Sigmoid colon (tissue), 7 donors: ENCODE data around the gene TSPO. TPM values are rescaled to one million over a fixed set of nuclear protein-coding genes. Genes with fewer than 3 reads are reported as not detected.

ENCODE experiments used
- DNase-seq: peaks from one replicate; pipeline ENCODE4 v3.0.0-alpha.2; 2019
- H3K27ac ChIP-seq, 4 donors: fragments of 200-600 bp; sonication (generic); one replicate each; pipeline ENCODE4 v1.5.1; 2016 to 2019; ENCODE audit warnings: mild to moderate bottlenecking in 1 of 4
- H3K27me3 ChIP-seq, 3 donors: fragments of 200-600 bp; sonication (generic); one replicate each; pipeline ENCODE4 v1.5.1; 2019; ENCODE audit warnings: mild to moderate bottlenecking in 1 of 3
- H3K36me3 ChIP-seq, 4 donors: fragments of 200-600 bp; sonication (generic); one replicate each; pipeline ENCODE4 v1.5.1; 2016 to 2019
- H3K4me1 ChIP-seq, 4 donors: fragments of 200-600 bp; sonication (generic); one replicate each; pipeline ENCODE4 v1.5.1; 2017 to 2019
- H3K4me3 ChIP-seq, 4 donors: fragments of 200-600 bp; sonication (generic); one replicate each; pipeline ENCODE4 v1.5.1; 2017 to 2019; ENCODE audit warnings: mild to moderate bottlenecking in 2 of 4, moderate library complexity in 1 of 4
- H3K9me3 ChIP-seq, 4 donors: fragments of 200-600 bp in 3 of 4; sonication (generic) in 3 of 4; one replicate each; pipeline versions ENCODE4 v1.5.1 to v1.6.1; 2013 to 2019
- CTCF ChIP-seq, 4 experiments: fragments of 450-650 bp in 3 of 4; fragments of 200-600 bp in 1 of 4; IDR thresholded peaks; one replicate each; pipeline ENCODE4 v1.5.1; 2016 to 2019; ENCODE audit warnings: antibody characterized with exemption in 4 of 4, mild to moderate bottlenecking in 3 of 4, moderate library complexity in 2 of 4
- EP300 ChIP-seq, 4 donors: sonication (generic); formaldehyde crosslinking; IDR thresholded peaks; one replicate each; pipeline ENCODE4 v1.6.1; 2017; ENCODE audit warnings: antibody characterized with exemption in 4 of 4
- POLR2A ChIP-seq, 2 donors: fragments of 450-650 bp; IDR thresholded peaks; one replicate each; pipeline ENCODE4 v1.6.1; 2016; ENCODE audit warnings: antibody characterized with exemption in 2 of 2, mild to moderate bottlenecking in 2 of 2, moderate library complexity in 2 of 2
- POLR2AphosphoS5 ChIP-seq, 4 donors: sonication (generic); formaldehyde crosslinking; IDR thresholded peaks; one replicate each; pipeline ENCODE4 v1.6.1; 2017; ENCODE audit warnings: antibody characterized with exemption in 4 of 4
- WGBS, 2 donors: extraction: QIAGEN DNeasy Blood & Tissue Kit; methylation state at CpG; one replicate each; pipeline ENCODE4 v1.1.7; 2013; 5-methylcytosine and 5-hydroxymethylcytosine counted together
- intact Hi-C: fragments of 100-400 bp; cut with DNase I; formaldehyde crosslinking; loops from one replicate; pipeline ENCODE4 v1.15.1; 2023
- polyA plus RNA-seq, 3 donors: library from polyadenylated mRNA; stranded (reverse); fragments of 200-250 nt; gene quantifications; one replicate each; pipeline ENCODE4 v1.2.3, GENCODE V29; 2013
- total RNA-seq, 4 donors: library from RNA; depleted of rRNA; stranded (reverse); fragments of >200 nt; gene quantifications; one replicate each; pipeline ENCODE4 v1.1.0, GENCODE V29; 2016
- donor health status: healthy with polysubstance abuse.
- donor health status: Bipolar disorder and iron deficiency.
- donor health status: healthy.

The TSPO gene
- total and polyA plus RNA-seq, 7 donors: 126 to 513 (median 219) TPM

- no peaks in the 10 kb centered on the region for H3K9me3 ChIP-seq
- H3K36me3 ChIP-seq: peaks cover 4 to 46% (median 30%) of the 10 kb centered on the region in 4 donors
- H3K4me1 ChIP-seq: no peaks in the 10 kb centered on the region
- no peak overlapping the region for H3K4me3 ChIP-seq
- H3K27me3 ChIP-seq: no peaks in the 10 kb centered on the region
- intact Hi-C loops: no loop called here
- WGBS, 2 donors: 90 to 92% methylated on average over 17 of the region's 17 CpGs
- DNase-seq: no peak
- H3K27ac ChIP-seq: no peak overlapping the region
- no peak for TF ChIP-seq POLR2A (IDR thresholded peaks at IDR 0.05)
These were observed 19.4 kb upstream of the TSPO start for GRCh38 chr22:43131773-43132501.

GRCh38 chr22:43133401-43133800 lies 18.0 kb upstream of the TSPO start:
- Histone ChIP-seq H3K4me3 (no peak overlapping the region), H3K36me3 (peaks cover 4 to 61% (median 36%) of the 10 kb centered on the region in 4 donors), H3K27ac (no peak overlapping the region), H3K27me3 (no peaks in the 10 kb centered on the region), H3K4me1 (no peaks in the 10 kb centered on the region), H3K9me3 (no peaks in the 10 kb centered on the region)
- TF ChIP-seq POLR2AphosphoS5 (IDR thresholded peaks at IDR 0.05): no peak
- TF ChIP-seq CTCF (IDR thresholded peaks at IDR 0.05): no peak
- no peak for TF ChIP-seq POLR2A (IDR thresholded peaks at IDR 0.05)
- TF ChIP-seq EP300 (IDR thresholded peaks at IDR 0.05): no peak
- intact Hi-C loops: no loop called here
- DNase-seq: no peak
- 88 to 96% methylated on average over 9 of the region's 9 CpGs for WGBS, 2 donors

DNA sequence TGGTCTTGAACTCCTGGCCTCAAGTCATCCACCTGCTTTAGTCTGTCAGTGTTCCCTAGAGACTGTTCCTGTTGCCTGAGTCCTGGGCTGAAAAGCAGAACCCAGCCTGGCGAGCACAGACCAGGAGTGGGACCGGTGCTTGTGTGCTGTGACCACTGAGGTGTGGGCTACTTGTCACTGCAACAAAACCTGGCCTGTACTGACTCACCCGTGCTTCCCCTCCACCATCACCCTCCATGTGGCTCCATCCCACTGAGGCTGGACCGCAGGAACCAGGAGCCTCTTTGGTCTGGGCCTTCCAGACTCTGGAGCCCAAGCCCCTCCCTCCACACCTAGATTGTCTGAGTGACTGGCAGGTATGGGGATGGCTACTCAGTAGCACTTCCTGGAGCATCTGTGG lies 16.8 kb upstream of the TSPO start:
- no peaks in the 10 kb centered on the region for H3K9me3 ChIP-seq
- no peaks in the 10 kb centered on the region for H3K27me3 ChIP-seq
- H3K27ac ChIP-seq: no peak overlapping the region
- no peak overlapping the region for H3K4me3 ChIP-seq
- DNase-seq: no peak
- TF ChIP-seq POLR2A (IDR thresholded peaks at IDR 0.05) (no peak), CTCF (IDR thresholded peaks at IDR 0.05) (no peak), POLR2AphosphoS5 (IDR thresholded peaks at IDR 0.05) (no peak), EP300 (IDR thresholded peaks at IDR 0.05) (no peak)
- H3K36me3 ChIP-seq: peaks cover 4 to 72% (median 37%) of the 10 kb centered on the region in 4 donors
- intact Hi-C loops: no loop called here
- 97% methylated on average over 4 of the region's 4 CpGs for WGBS, 2 donors
- H3K4me1 ChIP-seq: no peaks in the 10 kb centered on the region

DNA sequence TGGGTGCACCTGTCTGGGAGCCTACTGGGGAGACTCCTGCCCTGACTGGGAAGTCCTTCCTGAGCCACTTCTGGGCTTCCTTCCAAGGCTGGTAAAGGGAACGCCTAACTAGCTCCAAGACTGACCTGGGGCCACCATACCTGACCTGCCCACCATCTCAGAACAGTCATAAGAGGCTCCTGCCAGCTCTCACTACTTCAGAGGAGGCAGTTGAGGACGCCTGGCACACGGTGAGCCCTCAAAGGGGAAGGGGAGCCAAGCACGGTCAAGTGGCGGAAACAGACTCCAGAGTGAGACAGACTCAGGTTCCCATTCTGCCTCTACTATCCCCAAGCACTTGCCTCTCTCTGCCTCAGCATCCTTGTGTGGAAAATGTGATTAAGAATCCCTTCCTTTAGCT lies 15.8 kb upstream of the TSPO start:
- Histone ChIP-seq H3K4me3 (no peak overlapping the region), H3K27ac (no peak overlapping the region), H3K9me3 (no peaks in the 10 kb centered on the region), H3K27me3 (no peaks in the 10 kb centered on the region), H3K36me3 (peaks cover 4 to 82% (median 37%) of the 10 kb centered on the region in 4 donors), H3K4me1 (no peaks in the 10 kb centered on the region)
- intact Hi-C loops: no loop called here
- 69 to 87% methylated on average over 5 of the region's 5 CpGs for WGBS, 2 donors
- no peak for DNase-seq
- TF ChIP-seq POLR2A (IDR thresholded peaks at IDR 0.05) (no peak), EP300 (IDR thresholded peaks at IDR 0.05) (no peak), CTCF (IDR thresholded peaks at IDR 0.05) (no peak), POLR2AphosphoS5 (IDR thresholded peaks at IDR 0.05) (no peak)

DNA sequence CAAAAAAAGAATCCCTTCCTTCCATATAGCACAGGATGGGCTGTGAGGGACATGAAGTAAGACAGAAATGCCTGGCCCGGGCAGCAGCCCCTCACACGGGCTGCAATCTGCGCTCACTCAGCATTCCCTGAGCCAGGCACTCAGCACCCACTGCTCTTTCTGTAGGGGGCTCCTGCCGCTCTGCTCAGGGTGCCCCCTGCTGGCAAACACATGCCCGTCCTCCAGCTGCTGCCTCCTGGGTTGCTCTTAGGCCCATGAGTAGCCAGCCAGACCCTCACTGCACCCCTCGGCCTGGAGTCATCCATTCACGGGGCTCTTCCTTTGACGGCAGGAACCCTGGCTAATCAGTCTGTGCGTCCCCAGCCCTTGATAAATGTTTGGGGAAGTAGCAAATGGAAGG lies 15.1 kb upstream of the TSPO start:
- no peak overlapping the region for H3K27ac ChIP-seq
- intact Hi-C loops: no loop called here
- H3K36me3 ChIP-seq: peaks cover 4 to 89% (median 37%) of the 10 kb centered on the region in 4 donors
- no peak overlapping the region for H3K4me3 ChIP-seq
- DNase-seq: no peak
- WGBS, 2 donors: 43 to 49% methylated on average over 9 of the region's 9 CpGs
- TF ChIP-seq POLR2A (IDR thresholded peaks at IDR 0.05): no peak
- TF ChIP-seq CTCF (IDR thresholded peaks at IDR 0.05): peak in 2 of 4 experiments; percentile 23 to 31
- no peaks in the 10 kb centered on the region for H3K9me3 ChIP-seq
- H3K4me1 ChIP-seq: peaks cover 0 to 4% (median 2%) of the 10 kb centered on the region in 4 donors
- H3K27me3 ChIP-seq: no peaks in the 10 kb centered on the region
